HG02852 (cell line): ENCODE data around the gene LBP.
"Not testable (repeated sequence)": the region's sequence is repeated elsewhere in the genome, so short reads cannot be mapped to it uniquely, and the experiment has no call there.

Experiments used
- ATAC-seq: cut with Tn5 transposase; IDR thresholded peaks from one replicate; pipeline ENCODE4 v1.9.1; 2021; ENCODE audit warnings: mild to moderate bottlenecking, moderate library complexity; ENCODE audit not compliant: unreplicated experiment

Gene LBP

DNA sequence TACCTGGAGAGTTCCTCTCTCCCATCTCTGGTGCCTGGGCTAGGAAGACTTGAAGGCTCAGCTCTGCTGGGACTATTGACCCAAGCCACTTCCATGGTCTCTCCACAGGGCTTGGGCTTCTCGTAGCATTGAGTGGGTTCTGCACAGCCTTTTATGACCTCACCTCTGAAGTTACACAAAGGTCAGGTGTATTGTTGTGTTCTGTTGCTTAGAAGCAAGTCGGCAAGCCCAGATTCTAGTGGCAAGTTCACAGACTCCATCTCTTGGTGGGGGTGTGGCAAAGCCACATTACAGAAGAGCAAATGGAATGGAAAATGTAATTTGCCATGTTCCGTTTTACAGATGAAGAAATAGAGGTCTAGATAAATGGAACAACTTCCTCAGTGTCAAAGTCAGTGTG is 28.9 kb upstream of the LBP start:
- ATAC-seq: no peak

DNA sequence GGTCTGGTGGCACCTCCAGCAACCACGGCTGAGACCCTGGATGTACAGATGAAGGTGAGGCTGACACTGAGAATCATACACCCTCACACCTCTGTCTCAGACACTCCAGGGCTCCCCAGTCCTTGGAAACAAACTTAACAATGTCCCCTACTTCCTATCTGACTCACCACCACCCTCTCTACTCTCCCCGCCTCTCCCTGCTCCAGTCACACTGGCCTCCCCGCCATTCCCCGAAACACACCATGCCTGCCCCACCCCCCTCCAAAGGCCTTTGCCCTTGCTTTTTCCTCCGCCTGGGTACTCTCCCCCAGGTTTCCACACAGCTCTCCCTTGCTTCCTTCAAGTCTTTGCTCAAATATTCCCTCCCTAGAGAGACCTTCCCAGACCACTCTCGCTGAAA is 26.1 kb upstream of the LBP start:
- no peak for ATAC-seq

DNA sequence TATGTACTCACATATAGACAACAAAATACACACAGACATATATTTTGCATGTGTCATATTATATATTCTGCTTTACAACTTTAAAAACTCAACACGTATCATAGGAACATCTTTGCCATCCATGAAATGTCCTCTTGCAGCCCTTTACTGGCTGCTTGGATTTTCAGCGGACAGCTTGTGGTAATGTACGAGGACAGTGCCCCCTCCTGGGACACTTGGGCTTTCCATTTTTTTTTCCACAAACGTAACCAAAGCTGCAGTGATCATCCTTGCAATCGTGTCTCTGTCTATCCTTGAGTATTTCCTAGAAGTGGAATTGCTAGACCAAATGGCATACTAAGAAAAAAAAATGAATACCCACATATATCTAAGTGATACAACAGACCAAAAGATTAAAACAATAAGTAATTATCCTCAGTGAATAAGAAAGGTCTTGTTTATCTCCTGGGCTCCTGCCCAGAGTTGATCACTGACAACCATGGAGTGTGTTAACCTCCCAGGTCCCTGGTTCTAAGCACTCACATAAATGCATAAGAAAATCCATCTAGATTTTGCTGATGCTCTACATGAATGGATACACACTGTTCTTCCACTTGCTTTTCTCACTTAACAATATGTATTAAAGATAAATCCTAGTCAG is 24.2 kb upstream of the LBP start:
- no peak for ATAC-seq

DNA sequence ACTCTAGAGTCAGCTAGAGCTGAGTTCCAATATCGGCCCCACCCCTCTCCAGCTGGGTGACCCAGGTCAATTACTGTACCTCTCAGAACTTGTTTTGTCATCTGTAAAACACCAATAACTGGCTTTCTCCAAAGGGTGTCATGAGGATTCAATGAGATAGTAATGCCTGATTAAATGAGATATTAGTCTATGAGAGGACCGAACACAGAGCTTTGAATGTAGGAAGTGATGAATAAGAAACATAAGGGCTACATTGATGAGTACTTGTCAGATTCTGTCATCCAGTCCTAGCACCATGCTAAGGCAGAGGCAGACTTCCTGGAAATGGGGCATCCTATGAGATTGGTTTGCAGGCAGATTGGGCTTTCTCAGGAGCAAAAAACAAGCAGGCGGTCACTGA is 22.1 kb upstream of the LBP start:
- no peak for ATAC-seq

DNA sequence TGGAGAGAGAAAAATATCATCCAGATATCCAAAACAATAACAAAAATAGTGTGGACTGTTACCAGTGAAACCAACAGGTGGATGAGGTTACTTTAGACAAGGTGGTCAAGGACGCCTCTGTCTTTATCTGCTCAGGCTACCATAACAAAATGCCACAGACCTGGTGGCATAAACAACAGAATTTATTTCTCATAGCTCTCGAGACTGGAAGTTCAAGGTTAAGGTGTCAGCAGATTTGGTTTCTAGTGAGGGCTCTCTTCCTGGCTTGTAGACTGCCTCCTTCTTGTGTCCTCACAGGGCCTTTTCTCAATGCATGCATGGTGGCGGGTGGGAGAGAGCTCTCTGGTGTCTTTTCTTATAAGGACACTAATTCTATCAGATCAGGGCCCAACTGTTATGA is 21.1 kb upstream of the LBP start:
- no peak for ATAC-seq

DNA sequence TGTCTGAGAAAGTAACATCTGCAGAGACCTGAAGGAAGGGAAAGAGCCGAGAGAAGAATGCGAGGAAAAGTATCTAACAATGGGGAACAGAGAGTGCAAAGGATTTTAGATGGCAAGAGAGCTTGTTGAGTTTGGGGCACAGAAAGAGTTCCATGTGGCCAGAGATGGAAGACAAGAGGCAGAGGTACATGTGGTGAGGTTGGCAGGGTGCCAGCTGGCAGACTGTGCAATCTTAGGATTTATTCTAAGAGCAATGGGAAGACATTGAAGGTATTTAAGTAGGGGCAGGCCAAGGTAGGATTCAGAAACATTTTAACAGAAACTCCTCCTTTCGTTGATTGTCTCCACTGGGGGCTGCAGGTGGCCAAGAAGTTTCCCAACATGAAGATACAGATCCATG is 20.4 kb upstream of the LBP start:
- no peak for ATAC-seq

DNA sequence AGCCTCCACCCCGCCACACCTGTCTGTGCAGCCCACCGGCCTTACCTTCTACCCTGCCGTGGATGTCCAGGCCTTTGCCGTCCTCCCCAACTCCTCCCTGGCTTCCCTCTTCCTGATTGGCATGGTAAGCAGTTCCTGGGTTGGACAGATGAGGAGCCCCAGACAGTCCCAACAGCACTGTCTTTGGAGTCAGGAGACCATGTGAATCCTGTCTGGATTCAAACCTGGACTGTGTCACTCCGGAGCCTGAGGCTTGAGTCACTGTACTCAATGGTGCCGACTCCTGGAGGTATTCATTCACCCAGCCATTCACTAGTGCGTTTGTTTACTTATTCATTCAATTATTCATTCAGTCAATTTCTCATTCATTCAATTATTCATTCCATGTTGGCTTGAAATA is 20.0 kb upstream of the LBP start:
- ATAC-seq: no peak

DNA sequence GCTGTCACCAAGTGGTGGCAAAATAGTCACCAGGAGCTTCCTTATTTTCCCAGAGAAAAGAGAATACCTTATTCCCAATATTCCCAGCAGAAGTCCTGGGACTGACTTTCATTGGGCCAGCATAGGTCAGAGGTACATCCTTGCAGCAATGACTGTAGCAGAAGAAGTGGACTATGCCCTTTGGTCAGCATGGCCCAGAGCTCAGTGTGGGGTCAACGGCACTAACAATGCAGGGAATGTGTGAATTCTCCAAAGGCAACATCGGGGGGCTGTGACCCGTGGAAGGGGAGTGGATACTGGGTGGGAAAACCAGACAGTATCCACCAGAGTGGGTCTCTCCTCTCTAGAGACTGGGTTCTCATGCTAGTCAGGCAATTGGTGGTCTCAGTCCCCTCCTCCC is 15.6 kb upstream of the LBP start:
- no peak for ATAC-seq

DNA sequence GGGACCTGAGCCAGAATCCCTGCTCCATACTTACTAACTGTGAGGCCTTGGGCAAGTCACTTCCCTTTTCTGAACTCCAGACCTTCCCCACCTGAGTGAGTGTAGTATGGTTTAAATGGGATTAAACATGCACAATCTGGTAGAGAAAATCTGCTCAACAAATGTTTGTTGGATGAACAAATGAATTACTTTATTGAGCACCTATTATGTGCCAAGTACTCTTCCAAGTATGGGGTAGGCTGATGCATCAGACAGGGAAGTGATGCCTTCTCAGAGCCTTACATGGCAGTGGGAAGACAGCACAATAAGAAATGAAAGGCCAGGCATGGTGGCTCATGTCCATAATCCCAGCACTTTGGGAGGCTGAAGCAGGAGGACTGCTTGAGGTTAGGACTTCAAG is 15.0 kb upstream of the LBP start:
- ATAC-seq: no peak

DNA sequence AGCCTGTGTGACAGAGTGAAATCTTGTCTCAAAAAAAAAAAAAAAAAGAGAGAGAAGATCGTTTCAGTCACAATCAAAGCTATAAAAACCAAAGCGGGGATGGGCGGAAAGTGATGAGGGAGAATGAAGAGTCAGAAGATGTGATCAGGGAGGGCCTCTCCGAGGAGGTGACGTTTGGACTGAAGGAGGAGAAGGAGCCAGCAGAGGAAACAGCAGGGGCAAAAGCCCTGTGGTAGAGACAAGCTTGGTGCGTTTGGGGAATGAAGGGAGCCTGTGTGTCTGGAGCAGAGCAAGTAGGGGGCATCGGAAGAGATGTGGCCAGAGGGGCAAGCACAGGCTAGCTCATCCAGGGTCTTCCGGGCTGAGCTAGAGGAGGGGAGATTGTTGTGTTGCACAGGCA is 14.5 kb upstream of the LBP start:
- no peak for ATAC-seq

DNA sequence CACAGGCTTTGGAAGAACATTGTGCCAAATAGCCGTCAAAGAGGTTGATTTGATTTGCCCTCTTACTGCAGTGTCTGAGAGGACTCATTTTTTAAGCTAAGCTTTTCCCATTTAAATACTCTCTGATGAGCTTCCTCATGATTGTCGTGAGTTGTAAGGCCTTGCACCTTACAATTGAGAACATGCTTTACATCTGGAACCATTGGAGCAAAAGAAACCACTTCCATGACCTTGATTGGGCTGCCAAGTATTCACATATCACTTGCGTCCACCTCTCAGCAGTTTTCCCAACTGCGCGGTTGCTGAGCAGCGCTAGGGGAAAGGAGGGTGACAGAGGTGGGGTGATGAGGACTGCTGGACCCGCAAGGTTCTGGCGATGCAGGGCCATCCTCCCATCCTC is 12.3 kb upstream of the LBP start:
- ATAC-seq: no peak

DNA sequence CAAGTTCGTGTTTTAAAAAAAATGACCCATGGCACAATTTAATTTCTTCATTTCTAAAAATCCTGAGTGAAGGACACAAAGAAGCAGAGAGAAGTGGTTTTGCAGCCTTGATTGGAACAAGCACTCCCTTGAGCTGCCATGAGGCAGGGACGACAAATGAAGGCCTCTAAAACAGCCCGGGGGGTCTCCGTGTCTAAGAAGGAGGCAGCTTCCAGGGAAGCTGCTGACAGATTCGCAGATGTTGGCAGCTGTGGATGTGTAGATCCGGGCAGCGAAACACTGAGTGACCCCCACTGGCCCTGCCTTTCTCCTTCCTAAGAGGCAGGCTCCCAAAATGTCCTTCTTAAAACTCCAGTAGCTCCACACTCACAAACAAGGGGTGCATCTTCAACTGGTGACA is 9.6 kb upstream of the LBP start:
- ATAC-seq: no peak

DNA sequence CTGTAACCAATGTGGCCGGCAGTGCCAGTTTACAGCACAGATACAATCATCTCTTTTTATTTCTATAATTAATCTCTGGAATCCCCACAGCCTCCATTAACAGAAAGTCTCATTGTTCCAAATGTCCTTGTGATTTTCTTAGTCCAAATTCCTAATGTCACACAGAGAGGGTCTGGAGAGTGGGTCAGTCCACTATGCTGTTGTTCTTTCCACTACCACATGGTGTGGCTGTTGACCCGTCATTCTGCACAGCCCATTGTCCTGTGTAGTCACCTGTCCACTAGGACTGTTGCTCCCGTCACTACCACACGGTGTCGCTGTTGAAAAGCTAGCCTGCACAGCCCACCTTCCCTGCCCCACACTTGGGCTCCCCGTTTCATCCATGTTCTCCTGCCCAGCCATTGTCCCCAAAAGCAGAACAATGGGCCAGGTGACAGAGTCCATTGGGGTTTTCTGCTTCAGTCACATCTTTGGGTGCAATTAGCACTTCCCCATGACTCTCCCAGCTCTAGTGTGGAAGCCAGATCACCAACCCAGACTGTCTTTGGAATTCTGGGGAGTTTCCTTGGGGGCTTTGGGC is 8.6 kb upstream of the LBP start:
- no peak for ATAC-seq

DNA sequence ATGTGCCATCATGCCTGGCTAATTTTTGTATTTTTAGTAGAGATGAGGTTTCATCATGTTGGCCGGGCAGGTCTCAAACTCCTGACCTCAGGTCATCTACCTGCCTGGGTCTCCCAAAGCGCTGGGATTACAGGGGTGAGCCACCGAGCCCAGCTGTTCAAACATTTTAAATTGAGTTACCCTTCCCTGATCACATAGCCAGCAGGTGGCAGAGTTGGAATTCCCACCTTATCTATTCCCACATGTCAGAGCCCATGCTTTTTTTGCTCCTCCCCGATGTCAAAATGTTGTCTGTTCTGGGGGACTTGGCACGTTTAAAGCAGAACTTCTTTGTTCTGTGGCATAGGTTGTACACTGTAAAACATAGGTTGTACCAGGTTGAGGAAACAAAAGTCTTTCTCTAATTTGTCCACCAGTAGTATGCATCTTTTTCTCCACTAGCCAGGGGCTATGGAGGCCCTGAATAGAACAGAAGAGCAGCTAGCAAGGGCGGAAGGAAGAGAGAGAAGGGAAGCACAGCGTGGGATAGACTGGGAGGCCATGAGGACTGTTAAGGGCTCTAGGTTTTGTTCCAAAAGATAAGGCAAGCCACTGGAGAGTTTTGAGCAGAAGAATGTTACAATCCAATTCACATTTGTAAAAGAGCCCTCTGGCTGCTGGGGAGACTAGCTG is 7.3 kb upstream of the LBP start:
- ATAC-seq: no peak

DNA sequence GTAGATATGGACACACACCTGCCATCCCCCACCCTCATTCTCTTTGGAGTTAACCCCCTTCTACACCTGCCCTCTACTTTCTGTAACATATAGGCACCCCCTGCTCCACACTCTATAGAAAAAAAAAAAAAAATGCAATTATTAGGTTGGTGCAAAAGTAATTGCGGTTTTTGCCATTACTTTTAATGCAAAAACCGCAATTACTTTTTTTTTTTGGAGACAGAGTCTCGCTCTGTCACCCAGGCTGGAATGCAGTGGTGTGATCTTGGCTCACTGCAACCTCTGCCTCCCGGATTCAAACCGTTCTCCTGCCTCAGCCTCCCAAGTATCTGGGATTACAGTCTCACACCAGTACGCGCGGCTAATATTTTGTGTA is 6.8 kb upstream of the LBP start:
- not testable (repeated sequence) for ATAC-seq

DNA sequence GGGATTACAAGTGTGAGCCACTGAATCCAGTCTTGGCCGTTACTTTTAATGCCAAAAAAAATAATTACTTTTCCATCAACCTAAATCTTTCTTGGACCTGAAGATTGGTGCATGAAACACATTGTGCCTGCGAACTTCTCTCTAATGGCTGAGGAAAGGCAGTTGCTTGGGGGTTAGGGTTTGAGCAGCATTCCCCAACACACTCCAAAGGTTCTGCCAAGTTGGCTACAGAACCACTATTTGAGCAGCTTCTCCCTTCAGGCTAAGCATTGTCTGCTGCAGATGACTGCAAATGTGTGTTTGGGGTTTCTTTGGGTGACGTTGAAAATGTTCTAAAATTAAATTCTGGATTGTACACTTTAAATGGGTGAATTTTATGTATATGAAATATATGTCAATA is 6.3 kb upstream of the LBP start:
- ATAC-seq: no peak

DNA sequence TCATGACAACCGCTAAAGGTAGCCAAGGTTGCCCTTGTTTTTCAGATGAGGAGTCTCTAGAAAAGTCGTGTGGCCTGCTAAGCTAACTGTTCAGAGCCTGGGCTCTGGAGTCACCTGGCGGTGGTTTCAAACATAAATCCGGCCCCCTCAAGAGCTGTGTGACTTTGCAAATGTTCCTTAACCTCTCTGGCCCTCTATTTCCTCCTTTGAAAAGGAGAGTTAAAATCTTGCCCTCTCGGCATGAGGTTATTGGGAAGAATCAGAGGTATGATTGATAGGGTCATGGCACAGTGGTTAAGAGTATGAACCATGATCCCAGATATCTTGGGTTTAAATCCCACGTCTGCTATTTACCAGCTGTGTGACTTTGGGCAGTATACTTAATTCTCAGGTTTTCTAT is 5.6 kb upstream of the LBP start:
- no peak for ATAC-seq

DNA sequence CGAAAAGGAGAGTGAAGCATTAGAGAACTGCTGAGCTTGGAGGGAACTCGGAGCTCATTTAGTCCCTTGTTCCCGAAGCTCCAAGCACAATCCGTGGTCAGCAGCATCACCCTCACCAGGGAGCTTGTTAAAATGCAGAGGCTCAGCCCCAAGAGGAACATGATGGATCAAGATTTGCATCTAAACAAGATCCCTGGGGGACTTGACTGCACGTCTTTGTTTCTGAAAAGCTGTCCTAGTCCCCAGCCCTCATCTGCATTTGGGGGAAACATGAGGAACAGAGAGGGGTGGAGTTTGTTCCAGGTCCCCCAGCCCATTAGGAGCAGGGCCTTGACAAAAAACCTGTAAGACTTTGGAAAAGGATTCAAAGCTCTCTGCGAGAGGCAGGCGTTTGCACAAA is 4.1 kb upstream of the LBP start:
- no peak for ATAC-seq

DNA sequence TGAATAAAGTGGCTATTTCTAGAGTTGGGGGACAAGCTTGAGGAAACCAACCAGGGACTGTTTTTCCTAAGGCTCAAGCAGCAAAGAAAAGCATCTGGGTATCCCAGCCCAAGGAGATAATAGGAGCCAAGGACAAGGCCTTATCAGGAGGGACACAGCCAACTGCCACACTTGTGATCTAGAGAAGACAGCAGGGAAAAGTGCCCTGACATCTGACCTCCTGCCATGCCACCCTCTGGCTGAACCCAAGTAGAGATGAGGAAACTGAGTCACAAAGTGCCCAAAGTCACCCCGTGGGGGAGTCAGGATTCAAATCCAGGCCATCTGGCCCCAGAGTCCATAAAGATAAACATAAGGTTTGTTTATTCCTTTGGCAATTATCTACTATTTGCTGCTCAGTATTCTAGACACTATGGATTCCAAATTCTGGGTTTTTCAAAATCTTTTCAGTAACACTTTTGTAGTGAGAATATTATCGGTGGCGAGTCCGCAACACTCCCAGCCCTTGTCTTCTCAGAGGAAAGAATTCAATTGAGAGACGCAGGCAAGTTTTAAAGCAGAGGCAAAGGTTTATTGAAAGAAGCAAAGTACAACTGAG is 3.5 kb upstream of the LBP start:
- no peak for ATAC-seq

DNA sequence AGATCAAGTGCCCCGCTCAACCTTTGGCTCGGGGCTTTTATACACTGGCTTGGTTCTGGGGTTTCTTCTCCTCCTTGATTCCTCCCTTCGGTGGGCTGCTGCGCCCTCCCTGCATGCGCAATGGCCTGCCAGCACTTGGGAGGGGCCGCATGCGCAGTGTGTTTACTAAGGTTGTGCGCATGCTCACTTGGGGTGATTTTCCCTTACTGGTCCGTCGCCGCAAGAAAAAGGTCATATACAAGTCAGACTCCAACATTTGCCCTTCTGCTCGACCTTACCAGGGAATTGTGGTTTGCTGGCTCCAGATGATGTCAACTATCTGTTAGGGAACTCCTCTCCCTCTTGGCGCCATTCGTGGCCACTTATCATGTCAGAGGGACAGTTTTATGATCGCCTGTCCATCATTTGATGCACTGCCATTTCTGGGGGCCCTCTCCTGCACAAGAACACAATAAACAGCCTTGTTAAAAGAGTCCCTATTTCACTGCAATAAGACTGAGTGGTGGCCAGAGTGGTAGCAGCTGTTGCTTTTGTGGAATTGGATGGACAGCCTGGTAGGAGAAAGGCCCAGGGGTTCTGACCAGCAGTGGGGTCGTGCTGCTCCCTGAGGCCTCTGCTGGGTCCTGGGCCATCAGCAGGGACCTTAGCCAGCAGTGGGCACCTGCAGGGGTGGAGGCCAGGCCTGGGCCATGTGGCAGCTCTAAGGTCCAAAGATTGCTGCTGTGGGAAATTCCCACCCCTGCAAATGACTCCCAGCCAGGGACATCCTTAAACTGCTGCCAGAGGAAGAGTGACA is 2.8 kb upstream of the LBP start:
- no peak for ATAC-seq

DNA sequence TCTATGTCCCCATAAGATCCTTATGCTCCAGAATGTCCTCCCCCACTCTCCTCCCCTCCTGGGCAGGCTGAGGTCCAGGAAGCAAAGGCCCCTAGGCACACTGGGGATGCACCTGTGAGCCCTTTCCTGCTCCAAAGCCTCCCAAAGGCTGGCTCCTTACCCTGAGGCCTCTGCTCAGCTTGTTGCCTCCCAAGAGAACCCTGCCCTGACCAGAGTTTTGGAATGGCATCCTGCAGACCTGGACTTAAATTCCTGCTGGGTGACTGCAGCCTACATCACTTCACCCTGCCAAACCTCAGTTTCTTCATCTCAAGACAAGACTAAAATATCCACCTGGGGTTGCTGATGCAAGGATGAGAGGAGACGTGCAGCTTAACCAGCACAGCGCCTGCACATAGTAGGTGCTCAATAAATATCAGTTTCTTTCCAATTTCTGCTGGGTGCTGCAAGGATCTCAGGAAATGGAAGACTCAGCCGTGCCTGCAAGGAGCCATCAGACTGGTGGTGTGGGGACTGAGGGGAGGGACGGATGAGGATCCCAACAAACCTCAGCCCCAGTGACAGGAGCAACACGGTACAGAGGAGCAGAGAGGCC is 2.1 kb upstream of the LBP start:
- ATAC-seq: no peak
